Nucleus accumbens (tissue), 56 donors: ENCODE data around the gene CCDC137.
A peak's percentile ranks its signal among the peaks of the same experiment; 100 is the strongest.
"Not testable (repeated sequence)": the region's sequence is repeated elsewhere in the genome, so short reads cannot be mapped to it uniquely, and the experiment has no call there.

ENCODE experiments used
- DNase-seq, 56 donors: peaks; one replicate each; lab custom pipeline; 2025; lab: John Stamatoyannopoulos, UW

The CCDC137 gene, protein sequence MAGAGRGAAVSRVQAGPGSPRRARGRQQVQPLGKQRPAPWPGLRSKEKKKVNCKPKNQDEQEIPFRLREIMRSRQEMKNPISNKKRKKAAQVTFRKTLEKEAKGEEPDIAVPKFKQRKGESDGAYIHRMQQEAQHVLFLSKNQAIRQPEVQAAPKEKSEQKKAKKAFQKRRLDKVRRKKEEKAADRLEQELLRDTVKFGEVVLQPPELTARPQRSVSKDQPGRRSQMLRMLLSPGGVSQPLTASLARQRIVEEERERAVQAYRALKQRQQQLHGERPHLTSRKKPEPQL

DNA sequence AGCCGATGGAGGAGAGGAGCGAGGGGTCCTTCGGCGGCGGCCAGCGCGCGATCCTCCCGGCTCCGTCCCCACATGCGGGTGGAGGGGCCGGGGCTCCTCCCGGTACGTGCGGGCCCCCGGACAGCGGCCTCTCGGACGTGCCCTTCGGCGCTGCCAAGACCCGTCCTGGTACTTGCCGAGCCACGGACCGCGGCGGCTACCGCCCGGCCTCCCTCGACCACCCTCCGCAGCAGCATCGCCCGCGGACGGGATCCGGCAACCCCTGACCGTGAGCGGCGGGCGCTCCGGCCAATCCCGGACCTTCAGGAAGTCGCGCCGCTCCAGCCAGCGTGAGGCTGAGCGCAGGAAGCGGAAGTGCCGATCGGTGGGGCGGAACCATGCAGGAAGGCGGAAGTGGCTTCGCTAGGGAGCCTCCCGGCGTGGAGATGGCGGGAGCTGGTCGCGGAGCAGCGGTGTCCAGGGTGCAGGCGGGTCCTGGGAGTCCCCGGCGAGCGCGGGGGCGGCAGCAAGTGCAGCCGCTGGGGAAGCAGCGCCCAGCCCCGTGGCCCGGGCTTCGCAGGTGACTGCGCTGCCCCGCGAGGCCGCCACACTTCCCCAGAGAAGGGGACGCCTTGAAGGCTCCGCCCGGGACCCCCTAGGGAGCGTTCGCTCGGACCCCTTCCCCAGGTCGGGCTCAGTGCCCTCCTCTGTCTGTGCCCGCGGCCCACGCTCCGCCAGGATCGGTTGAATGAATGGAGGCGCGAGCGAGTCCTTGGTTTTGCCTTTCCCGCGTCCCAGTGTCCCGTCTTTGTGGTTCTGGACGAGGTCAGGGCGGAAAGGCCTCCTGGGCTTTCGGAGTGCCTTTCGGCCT is at the start of gene CCDC137, which contains the start of gene OXLD1:
TSS of gene CCDC137 (plus strand) at position 396 of the 850 bp plus-strand sequence. CDS start at position 426, 30 bp downstream.
TSS of gene OXLD1 (minus strand) at position 264 of the 850 bp plus-strand sequence. CDS start at position 236, 28 bp downstream.
- peak; percentile 51 to 97 (median 92) for DNase-seq

DNA sequence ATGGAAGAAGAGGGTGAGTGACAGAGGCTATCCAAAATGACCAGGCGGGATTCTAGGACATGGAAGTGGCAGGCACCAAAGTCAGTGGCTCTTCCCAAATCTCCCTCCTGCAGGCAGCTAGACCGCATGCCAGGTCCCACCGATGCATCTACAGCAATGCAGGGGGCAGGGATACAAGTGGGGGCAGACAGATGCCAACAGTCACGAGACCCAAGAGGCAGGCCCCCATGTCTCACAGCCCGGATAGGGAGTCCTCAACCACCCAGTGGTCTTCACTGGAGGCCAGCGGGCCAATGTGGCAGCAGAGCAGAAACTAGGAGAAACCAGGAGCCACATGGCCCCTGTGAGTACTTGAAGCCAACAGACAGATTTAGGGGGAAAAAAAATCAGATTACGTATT is 49.7 kb upstream of the CCDC137 start:
- DNase-seq, result no peak

DNA sequence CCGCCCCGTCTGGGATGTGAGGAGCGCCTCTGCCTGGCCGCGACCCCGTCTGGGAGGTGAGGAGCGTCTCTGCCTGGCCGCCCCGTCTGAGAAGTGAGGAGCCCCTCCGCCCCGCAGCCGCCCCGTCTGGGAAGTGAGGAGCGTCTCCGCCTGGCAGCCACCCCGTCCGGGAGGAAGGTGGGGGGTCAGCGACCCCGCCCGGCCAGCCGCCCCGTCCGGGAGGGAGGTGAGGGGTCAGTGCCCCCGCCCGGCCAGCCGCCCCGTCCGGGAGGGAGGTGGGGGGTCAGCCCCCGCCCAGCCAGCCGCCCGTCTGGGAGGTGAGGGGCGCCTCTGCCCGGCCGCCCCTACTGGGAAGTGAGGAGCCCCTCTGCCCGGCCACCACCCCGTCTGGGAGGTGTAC is 48.2 kb upstream of the CCDC137 start:
- DNase-seq, result not testable (repeated sequence)

GRCh38 chr17:81621494-81622130 is 44.9 kb upstream of the CCDC137 start:
- peak in 5 of 56 donors; percentile 3 to 36 (median 12) for DNase-seq

DNA sequence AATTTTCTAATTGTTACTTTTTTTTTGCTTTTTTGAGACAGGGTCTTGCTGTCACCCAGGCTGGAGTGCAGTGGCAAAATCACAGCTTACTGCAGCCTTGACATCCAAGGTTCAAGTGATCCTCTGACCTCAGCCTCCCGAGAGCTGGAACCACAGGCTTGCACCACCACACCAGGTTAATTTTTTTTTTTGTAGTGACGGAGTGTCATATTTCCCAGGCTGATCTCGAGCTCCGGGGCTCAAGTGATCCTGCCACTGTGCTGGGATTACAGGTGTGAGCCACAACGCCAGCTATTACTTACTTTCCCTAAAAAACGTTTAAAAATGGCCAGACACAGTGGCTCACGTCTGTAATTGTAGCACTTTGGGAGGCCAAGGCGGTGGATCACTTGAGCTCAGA is 36.3 kb upstream of the CCDC137 start:
- DNase-seq, result no peak

DNA sequence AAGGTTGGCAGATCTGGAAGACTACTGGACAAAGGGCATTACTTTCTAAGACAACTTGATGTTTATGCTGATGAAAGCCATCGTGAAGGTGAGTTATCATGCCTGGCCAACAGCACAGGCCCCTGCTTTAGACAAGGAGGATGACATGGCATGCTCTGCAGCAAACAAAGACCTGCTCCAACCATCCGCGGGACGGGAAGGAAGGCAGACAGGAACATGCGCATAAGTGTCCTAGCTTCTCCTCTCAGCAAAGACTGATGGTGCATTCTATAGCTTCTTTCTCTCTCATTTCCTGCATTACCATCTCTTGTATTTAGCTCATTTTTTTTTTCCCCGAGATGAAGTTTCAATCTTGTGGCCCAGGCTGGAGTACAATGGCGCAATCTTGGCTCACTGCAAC is 35.1 kb upstream of the CCDC137 start:
- no peak for DNase-seq

DNA sequence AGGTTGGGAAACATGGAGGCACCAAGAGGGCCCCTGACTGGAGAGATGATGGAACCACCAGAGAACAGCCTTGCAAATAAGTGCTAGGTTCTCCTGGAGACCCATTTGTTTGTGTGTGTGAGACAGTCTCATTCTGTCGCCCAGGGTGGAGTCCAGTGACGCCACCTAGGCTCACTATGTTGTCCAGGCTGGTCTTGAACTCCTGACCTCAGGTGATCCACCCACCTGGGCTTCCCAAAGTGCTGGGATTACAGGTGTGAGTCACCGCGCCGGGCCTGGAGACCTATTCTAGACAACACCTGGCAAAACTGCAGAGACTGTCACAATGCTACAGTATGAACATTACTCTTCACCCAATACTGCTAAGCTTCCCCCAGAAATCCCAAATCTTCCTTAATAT is 31.1 kb upstream of the CCDC137 start:
- DNase-seq, result no peak

DNA sequence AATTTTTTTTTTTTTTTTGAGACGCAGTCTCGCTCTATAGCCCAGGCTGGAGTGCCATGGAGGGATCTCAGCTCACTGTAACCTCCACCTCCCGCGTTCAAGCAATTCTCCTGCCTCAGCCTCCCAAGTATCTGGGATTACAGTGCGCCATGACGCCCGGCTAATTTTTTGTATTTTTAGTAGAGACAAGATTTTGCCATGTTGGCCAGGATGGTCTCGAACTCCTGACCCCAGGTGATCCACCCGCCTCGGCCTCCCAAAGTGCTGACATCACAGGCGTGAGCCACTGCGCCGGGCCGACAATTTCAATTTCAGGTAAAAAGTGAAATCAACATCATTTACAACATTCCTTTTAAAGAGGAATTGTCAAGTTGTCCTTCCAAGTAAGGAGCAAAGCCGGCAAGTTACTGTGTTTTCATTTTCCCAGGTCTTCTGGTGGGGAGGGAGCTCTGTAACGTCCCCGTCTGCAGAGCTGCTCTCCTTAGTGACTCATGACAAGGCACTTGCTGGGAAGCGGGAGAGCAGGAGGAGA is 30.5 kb upstream of the CCDC137 start:
- DNase-seq, result no peak

DNA sequence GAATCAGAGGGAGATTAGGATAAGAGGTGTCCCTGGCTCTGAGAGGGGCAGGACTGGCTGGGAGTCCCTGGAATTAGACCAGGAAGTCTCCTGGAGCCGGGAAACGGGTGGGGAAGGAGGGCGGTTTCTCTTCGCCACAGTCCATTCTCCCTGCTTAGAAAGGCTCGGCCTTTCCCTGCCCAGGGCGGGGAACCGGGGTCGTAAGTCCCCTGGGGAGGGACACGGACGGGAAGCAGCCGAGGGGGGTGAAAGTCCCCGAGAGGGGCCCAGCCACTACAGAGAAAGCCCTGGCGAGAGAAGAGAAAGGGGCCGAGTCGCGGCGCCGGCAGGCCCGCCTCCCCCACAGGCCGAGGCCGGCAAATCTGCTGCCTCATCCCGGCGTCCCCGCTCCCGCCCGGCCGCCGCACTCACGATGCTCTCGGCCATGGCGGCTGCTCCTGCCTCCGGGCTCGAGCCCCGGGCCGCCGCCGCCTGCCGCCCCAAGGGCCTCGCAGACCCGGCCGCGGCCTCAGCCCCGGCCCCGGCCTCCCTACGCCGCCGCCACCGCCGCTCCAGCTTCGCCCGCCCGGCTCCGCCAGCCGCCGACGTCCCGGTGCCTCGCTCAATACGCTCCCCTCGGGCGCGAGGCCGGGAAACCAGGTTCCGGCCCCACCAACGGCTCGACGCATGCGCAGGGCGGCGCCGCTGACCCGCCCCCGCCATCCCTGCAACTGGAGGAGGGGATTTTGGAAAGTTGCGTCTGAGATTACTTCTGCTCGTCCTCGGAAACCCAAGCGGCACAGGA is 29.8 kb upstream of the CCDC137 start, which contains the start of the genes NPLOC4 and TSPAN10:
TSS of gene NPLOC4 (minus strand) at position 608 of the 784 bp plus-strand sequence. CDS start at position 426, 182 bp downstream.
TSS of gene TSPAN10 (plus strand) at position 692 of the 784 bp plus-strand sequence. CDS start 5,217 bp downstream, outside the sequence.
- DNase-seq, result peak in 54 of 56 donors; percentile 22 to 88 (median 74)

- DNase-seq, result no peak
These were observed 27.9 kb upstream of the CCDC137 start for GRCh38 chr17:81638683-81639082.

DNA sequence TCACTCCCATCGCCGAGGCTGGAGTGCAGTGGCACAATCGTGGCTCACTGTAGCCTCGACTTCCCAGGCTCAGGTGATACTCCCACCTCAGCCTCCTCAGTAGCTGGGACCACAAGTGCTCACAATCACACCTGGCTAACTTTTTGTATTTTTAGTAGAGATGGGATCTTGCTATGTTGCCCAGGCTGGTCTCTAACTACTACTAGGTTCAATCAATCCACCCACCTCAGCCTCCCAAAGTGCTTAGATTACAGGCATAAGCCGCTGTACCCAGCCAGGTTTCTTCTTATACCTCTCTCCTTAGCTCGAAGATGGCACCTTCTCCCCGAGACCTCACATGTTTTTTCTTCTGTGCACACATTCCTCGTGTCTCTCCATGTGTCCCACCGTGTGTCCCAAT is 26.5 kb upstream of the CCDC137 start:
- DNase-seq, result no peak

- DNase-seq, result no peak
These were observed 24.6 kb upstream of the CCDC137 start for GRCh38 chr17:81641825-81642489.

DNA sequence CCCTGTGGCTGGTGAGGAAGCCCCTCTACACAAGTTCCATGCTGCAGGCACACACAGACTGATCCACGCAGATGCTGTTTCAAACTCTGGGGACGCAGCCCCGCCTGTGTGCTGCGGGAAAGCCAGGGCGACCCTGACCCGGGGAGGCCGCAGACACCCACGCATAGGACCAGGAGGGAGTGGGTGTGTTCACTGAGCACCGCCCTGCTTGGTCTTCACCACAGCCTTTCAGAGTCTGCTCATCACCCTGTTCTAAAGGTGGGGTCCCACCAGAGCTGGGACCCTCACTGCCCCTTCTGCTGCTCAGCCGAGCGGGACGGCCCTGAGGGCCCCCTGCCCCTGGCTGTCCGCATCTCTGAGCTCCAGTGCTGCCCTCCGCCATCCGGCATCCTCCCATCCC is 22.0 kb upstream of the CCDC137 start:
- DNase-seq, result no peak

GRCh38 chr17:81644976-81645952 is 21.3 kb upstream of the CCDC137 start:
- no peak for DNase-seq

GRCh38 chr17:81646869-81647600 is 19.5 kb upstream of the CCDC137 start:
- no peak for DNase-seq

GRCh38 chr17:81647640-81648012 is 18.9 kb upstream of the CCDC137 start:
- no peak for DNase-seq

- no peak for DNase-seq
These were observed 18.4 kb upstream of the CCDC137 start for GRCh38 chr17:81648013-81648706.
